C1 segment of cervical spinal cord (tissue), 14 donors: ENCODE measurements around the gene SLC35F1.

Experiments used
- DNase-seq, 14 donors: peaks; one replicate each; lab custom pipeline; 2025; lab: John Stamatoyannopoulos, UW

The SLC35F1 gene

DNA sequence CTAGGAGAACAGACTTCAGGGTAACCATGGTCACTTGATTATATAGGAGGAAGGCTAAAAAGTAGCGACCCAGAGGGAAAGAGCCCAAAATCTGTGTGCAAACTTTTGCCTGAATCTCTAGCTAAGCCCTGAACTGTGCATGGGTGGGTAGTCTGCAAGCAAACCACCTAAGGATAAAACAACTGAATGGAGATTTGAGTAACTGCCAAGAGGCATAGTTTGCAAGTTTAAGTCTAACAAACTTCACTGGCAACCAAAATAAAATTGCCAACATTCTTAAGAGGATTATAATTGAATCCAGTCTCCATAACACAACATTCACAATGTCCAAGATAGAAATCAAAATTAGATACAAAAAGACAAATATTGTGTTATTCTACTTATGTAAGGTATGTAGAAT is 449.0 kb downstream of the SLC35F1 start:
- DNase-seq: no peak

DNA sequence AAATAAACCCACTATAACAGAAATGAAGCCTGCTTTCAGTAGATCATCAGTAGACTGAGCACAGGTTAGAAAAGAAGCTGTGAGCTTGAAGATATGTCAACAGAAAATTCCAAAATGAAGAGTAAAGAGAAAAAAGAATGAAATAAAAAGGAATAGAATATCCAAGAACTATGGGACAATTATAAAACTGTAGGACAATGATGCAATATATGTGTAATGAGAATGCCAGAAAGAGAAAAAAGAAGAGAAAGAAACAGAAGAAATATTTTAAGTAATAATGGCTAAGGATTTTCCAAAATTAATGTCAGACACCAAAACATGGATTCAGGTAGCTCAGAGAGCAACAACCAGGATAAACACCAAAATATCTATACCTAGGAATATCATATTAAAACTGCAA is 449.6 kb downstream of the SLC35F1 start:
- no peak for DNase-seq
